Astrocyte of the hippocampus (primary cell): ENCODE results near the gene CASP5.
A peak's percentile ranks its signal among the peaks of the same experiment; 100 is the strongest.

ENCODE experiments used
- DNase-seq: peaks from one replicate; pipeline ENCODE4 v3.0.0; 2011; ENCODE audit warnings: low read depth, low spot score

Gene CASP5

DNA sequence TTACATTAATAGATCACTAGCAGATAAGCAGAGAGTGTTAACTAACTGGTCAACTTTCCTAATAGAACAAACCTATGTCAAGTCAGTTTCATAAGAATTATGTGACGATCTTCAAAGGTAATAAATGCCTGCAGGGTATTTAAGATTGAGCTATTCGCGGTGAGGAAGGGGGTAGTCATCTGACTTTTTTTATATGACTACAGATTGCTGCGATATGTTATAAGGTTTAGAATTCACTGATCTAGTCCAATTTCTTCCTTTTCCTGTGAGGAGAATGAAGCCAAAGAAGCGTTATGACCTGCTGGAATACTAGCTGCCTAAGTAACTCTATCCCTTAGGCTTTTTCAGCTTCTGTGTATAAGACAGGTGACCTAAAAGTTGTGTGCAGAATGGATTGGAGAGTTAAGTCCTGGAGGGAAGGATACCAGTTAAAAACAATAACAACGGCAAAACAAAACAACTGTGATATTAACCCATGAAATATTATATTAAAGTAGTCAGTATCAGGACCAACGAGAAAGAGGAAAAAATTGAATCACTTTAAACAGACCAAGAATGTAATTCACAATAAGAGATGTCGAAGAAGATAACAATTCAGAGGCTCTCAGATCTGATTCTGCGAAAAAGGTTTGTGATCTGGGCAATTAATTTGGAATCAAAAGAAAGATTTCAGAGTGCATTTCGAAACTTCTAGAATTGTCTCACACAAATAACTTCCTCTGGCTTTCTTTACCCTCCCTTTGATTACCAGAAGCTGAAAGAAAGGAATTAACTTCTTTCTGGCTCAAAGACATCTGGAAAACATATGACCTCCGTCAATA lies 55.2 kb downstream of the CASP5 start:
- DNase-seq = no peak

DNA sequence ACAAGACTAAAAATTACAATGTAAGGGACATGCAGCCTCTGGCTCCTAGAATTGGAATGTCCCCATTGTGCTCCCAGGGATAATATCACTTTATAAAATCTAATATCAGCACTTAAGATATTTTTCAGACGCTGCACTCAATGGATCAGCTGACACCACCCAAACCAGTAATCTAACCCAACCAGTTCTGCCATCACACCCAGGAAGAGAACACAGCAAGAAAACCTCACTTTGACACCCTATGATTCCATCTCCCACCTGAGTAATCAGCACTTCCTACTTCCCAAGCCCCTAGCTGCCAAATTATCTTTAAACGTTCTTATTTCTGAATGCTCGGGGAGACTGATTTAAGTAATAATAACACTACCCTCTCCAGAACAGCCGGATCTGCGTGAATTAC lies 57.2 kb downstream of the CASP5 start:
- DNase-seq = no peak

DNA sequence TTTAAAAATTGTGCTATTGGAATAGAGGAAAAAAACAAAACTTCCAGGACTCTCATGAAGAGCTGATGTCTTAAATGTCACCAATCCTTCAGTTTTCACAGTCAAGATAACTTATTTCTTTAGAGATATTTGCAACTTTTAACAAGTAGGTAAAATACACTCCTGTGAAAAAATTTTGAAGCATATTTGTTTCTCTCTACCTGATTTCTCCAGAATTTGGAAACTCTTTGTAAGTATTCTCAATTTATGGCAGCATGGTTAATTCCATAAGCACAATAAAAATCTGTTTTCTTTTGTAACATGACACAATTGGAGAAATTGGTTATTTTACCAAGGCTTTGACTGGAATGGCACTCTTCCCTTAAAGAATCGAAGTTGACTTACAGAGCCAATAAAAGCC lies 58.7 kb downstream of the CASP5 start:
- no peak for DNase-seq

DNA sequence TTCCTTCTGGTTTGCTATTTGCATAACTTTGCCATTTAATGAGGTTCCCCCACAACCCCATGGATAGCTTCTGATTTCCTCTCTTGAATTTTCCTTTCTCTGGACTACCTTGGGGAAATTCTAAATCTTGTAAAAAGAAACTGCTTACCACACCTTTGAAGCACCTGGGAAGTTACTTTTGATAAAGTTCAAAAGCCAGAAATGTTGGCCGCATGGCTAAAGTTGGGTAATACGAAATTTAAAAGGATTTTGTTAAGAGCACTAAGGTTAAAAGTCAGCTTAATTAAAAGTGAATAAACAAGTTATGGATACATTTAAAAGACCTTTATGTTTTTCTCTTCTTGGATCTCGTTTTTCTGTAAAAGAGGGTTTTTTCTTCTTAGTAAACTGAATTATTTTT lies 60.1 kb downstream of the CASP5 start:
- no peak for DNase-seq

DNA sequence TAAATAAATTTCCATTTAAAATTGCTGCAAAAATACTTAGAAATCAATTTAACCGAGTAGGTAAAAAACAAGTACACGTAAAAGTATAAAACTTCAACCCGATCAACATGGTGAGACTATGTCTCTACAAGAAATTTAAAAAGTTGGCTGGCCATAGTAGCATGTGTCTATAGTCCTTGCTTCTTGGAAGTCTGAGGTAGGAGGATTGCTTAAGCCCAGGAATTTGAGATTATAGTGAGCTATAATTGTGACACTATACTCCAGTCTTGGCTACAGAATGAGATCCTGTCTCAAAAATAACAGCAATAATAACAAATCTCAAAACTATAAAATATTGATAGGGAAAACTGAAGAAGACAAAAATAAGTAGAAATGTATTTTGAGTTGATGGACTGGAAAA lies 65.7 kb downstream of the CASP5 start:
- DNase-seq = no peak

DNA sequence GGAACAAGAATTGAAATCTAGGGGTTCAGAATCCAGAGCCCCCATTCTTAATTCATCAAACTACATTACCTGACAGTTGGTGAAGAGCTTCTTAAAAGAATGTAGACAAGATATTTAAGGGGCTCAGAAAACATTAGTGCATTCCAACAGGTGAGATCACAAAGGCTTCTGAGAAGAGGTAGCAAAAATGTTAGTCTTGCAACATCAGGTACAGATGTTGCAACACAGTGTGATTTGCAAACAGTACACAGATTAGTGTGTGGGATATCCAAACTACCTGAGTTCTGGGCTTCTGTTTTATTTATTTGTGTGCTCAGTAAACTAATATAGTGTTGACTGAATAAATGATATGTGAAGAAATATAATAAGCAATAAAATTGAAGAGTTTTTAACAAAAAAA lies 66.4 kb downstream of the CASP5 start:
- no peak for DNase-seq

DNA sequence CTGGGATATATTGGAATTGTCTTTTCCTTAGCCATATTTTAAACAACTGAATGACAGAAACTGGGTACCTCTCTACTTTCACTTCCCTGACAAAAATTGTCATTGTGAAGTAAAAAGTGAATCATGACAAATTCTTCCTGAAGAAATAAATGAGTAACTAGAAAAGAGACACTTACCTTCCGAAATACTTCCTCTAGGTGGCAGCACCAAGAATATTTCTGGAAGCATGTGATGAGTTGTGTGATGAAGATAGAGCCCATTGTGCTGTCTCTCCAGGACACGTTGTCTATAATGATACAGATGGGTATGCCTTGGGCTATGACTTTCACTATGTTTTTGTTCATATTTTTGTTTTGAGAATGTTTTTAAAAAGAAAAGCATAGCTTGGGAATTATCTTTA lies 76.1 kb downstream of the CASP5 start:
- DNase-seq = peak; percentile 27
